Mesothelial cell of epicardium (in vitro differentiated cells): Measurements from ENCODE around the gene CDKN1C. TPM values are rescaled to one million over a fixed set of nuclear protein-coding genes. Genes with fewer than 3 reads are reported as not detected.

Experiments
- DNase-seq, 2 experiments: peaks; one replicate each; pipeline ENCODE4 v3.0.0; 2021; ENCODE audit warnings: low spot score in 2 of 2; ENCODE audit not compliant: unreplicated experiment in 2 of 2
- H3K27ac Mint-ChIP-seq: 2 replicates; pipeline ENCODE4 v1.8.0; 2021; ENCODE audit warnings: mixed read lengths
- H3K27me3 Mint-ChIP-seq: 2 replicates; pipeline ENCODE4 v1.8.0; 2021; ENCODE audit warnings: low read depth, mixed read lengths
- H3K36me3 Mint-ChIP-seq: 2 replicates; pipeline ENCODE4 v1.8.0; 2021; ENCODE audit warnings: mixed read lengths
- H3K4me1 Mint-ChIP-seq: 2 replicates; pipeline ENCODE4 v1.8.0; 2021; ENCODE audit warnings: mixed read lengths
- H3K4me3 Mint-ChIP-seq: 2 replicates; pipeline ENCODE4 v1.8.0; 2021; ENCODE audit warnings: mild to moderate bottlenecking, moderate library complexity, mixed read lengths
- H3K9me3 Mint-ChIP-seq: 2 replicates; pipeline ENCODE4 v1.8.0; 2021; ENCODE audit warnings: mixed read lengths
- CTCF ChIP-seq: fragments of 200-600 bp; sonication (generic); IDR thresholded peaks from one replicate; pipeline ENCODE4 v1.5.0; 2021; ENCODE audit warnings: antibody characterized with exemption; ENCODE audit not compliant: unreplicated experiment
- total RNA-seq: library from RNA; stranded (reverse); gene quantifications from 3 replicates; pipeline ENCODE4 v1.2.1, GENCODE V29; 2021

CDKN1C gene
- total RNA-seq, 1 donor from 2014 or later: 146 TPM

DNA sequence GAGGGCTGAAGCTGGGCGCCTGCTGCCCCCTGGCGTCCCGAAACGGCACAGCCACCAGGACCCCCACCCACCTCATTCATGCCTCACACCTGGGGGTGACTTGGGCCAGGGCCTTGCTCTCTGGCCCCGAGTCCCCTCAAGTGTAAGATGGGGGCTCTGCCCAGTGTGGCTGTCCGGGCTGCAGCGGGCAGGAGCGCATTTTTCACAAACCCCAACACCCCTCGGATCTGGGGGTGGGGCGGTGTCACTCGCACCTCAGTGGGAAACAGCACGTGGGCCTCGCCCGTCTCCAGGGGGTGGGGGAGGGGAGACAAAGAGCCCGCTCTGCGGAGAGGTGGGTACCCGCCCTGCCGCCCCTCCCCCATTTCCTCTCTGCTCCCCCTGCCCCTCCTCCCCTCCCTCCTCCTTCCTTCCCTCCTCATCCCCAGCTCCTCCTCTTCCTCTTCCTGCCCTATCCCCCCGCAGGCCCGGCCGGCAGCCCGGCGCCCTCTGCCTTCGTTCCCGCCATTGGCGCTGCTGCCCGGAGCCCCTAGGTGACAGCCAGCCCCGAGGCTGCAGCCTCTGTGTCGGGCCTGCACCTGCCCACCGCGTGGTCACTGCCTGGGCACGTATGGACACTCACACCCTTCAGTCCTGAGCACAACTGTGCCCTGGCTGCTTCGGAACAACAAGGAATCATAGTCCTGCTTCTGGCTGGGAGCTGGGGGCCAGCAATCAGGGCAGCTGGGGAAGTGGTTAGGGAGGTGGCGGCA, 6.8 kb upstream of the CDKN1C start:
- peak; percentile 98 for TF ChIP-seq CTCF
- Mint-ChIP-seq H3K27ac (peak overlapping the region; percentile 72), H3K4me3 (peak overlapping the region; percentile 70), H3K4me1 (peaks cover 17% of the 10 kb centered on the region), H3K9me3 (no peaks in the 10 kb centered on the region), H3K36me3 (no peaks in the 10 kb centered on the region), H3K27me3 (no peaks in the 10 kb centered on the region)
- peak; percentile 50 to 83 for DNase-seq

- Mint-ChIP-seq H3K9me3 (no peaks in the 10 kb centered on the region), H3K36me3 (no peaks in the 10 kb centered on the region), H3K4me1 (peaks cover 25% of the 10 kb centered on the region), H3K27ac (peak overlapping the region; percentile 72), H3K4me3 (peak overlapping the region; percentile 70), H3K27me3 (no peaks in the 10 kb centered on the region)
- TF ChIP-seq CTCF: no peak
- DNase-seq: no peak
Measured at GRCh38 chr11:2891326-2892214, 6.0 kb upstream of the CDKN1C start.

GRCh38 chr11:2890466-2891294, 5.1 kb upstream of the CDKN1C start:
- DNase-seq: no peak
- Mint-ChIP-seq H3K36me3 (no peaks in the 10 kb centered on the region), H3K27me3 (no peaks in the 10 kb centered on the region), H3K4me1 (peaks cover 27% of the 10 kb centered on the region), H3K9me3 (no peaks in the 10 kb centered on the region), H3K4me3 (no peak overlapping the region), H3K27ac (no peak overlapping the region)
- TF ChIP-seq CTCF: no peak

DNA sequence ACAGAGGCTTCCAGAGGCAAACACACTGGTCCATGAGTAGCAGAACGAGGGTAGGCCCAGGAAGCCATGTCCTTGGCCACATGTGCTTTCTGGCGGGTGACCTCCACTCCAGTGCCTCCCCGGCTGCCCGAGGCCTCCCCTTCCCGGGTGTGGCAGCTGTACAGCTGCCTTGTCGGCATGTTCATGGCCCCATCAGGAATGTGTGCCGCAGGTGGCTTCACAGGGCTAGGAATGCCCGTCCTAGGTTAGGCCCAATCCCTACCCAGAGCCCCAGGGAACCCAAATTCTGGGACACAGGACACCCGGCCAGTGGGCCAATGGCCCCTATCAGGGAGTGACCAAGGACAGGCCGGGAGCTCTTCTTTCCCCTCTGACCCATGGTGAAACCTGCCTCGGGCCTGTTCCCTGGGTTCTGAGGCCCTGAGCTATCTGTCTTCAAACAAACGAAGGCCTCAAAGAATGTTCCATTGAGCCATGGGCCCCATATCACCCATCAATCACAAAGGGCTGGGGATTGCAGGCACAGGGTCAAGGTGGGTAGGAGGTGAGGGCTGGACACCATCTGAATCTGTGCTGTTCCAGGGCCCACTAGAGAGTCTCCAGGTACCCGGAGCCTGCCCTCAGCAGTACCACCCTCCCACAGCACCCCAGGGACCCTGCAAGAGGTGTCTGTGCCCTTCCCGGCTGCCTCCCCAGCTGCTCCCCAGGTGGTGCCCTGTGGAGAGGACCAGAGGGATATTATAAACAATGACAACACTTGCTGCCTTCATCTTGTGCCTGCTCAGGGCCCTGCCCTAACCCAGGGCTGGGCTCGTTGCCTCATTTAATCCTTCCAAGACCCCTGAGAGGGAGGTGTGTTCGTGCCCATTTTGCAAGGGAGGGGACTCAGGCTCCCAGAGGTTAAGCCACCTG, 4.0 kb upstream of the CDKN1C start:
- TF ChIP-seq CTCF: no peak
- no peak overlapping the region for H3K4me3 Mint-ChIP-seq
- H3K4me1 Mint-ChIP-seq: peaks cover 29% of the 10 kb centered on the region
- H3K27ac Mint-ChIP-seq: peak overlapping the region; percentile 67
- H3K36me3 Mint-ChIP-seq: no peaks in the 10 kb centered on the region
- no peak for DNase-seq
- no peaks in the 10 kb centered on the region for H3K9me3 Mint-ChIP-seq
- no peaks in the 10 kb centered on the region for H3K27me3 Mint-ChIP-seq
